Activated naive CD8-positive, alpha-beta T cell treated with anti-CD3 and anti-CD28 coated beads, Interleukin-2, amount 10 ng/mL, durations not matched to agents 7 days and 5 days (primary cell): Measurements from ENCODE around the gene METTL22. TPM values are rescaled to one million over a fixed set of nuclear protein-coding genes. Genes with fewer than 3 reads are reported as not detected.
"Not testable (repeated sequence)": the region's sequence is repeated elsewhere in the genome, so short reads cannot be mapped to it uniquely, and the experiment has no call there.

Experiments used
- ATAC-seq: fragments of 150-1000 bp; cut with Tn5 transposase; one replicate; pipeline ENCODE4 v1.10.0; 2021; ENCODE audit warnings: low read depth, moderate library complexity
- POLR2A ChIA-PET: fragments of 350-600 bp; sonication (Branson Sonifier 250); formaldehyde crosslinking; loops from one replicate; lab custom pipeline; 2021; ENCODE audit warnings: antibody characterized with exemption; lab: Charles Lee
- DNase-seq: peaks from one replicate; pipeline ENCODE4 v3.0.0; 2021
- H3K27ac Mint-ChIP-seq: one replicate; pipeline ENCODE4 v1.8.0; 2022; ENCODE audit warnings: mild to moderate bottlenecking, mixed read lengths
- H3K27me3 Mint-ChIP-seq: one replicate; pipeline ENCODE4 v1.8.0; 2022; ENCODE audit warnings: mild to moderate bottlenecking, moderate library complexity, mixed read lengths
- H3K36me3 Mint-ChIP-seq: one replicate; pipeline ENCODE4 v1.8.0; 2021; ENCODE audit warnings: mild to moderate bottlenecking, mixed read lengths
- H3K4me1 Mint-ChIP-seq: one replicate; pipeline ENCODE4 v1.8.0; 2021; ENCODE audit warnings: mixed read lengths
- H3K4me3 Mint-ChIP-seq: one replicate; pipeline ENCODE4 v1.8.0; 2022; ENCODE audit warnings: mild to moderate bottlenecking, moderate library complexity, mixed read lengths
- H3K9me3 Mint-ChIP-seq: one replicate; pipeline ENCODE4 v1.8.0; 2021; ENCODE audit warnings: mixed read lengths
- total RNA-seq, 2 experiments: library from RNA; stranded (reverse); gene quantifications; one replicate each; pipeline ENCODE4 v1.2.3, GENCODE V29; 2021

METTL22 gene
- total RNA-seq, 2 experiments from 2014 or later: 36.3 to 40.8 TPM

- peaks cover 15% of the 10 kb centered on the region for H3K4me1 Mint-ChIP-seq
- H3K27me3 Mint-ChIP-seq: no peaks in the 10 kb centered on the region
- POLR2A ChIA-PET: interaction anchor here (0.7 kb wide), 1 partner anchor 233 kb away, joined by 3 read pairs; no protein-coding TSS in a partner anchor
- ATAC-seq (no peak), DNase-seq (no peak)
- H3K4me3 Mint-ChIP-seq: no peak overlapping the region
- H3K36me3 Mint-ChIP-seq: peaks cover 33% of the 10 kb centered on the region
- H3K9me3 Mint-ChIP-seq: no peaks in the 10 kb centered on the region
- H3K27ac Mint-ChIP-seq: no peak overlapping the region
Observed at GRCh38 chr16:8647721-8648318, 26.3 kb downstream of the METTL22 start.

- H3K9me3 Mint-ChIP-seq: no peaks in the 10 kb centered on the region
- no peaks in the 10 kb centered on the region for H3K27me3 Mint-ChIP-seq
- no peak for ATAC-seq
- H3K36me3 Mint-ChIP-seq: peaks cover 25% of the 10 kb centered on the region
- no peak for DNase-seq
- peaks cover 15% of the 10 kb centered on the region for H3K4me1 Mint-ChIP-seq
- POLR2A ChIA-PET: no interaction called here
- no peak overlapping the region for H3K27ac Mint-ChIP-seq
- H3K4me3 Mint-ChIP-seq: no peak overlapping the region
Observed at GRCh38 chr16:8648877-8649276, 27.4 kb downstream of the METTL22 start.

- no peak for ATAC-seq
- H3K27me3 Mint-ChIP-seq: no peaks in the 10 kb centered on the region
- no peak for DNase-seq
- no peaks in the 10 kb centered on the region for H3K9me3 Mint-ChIP-seq
- no peak overlapping the region for H3K4me3 Mint-ChIP-seq
- no peak overlapping the region for H3K27ac Mint-ChIP-seq
- H3K36me3 Mint-ChIP-seq: peaks cover 18% of the 10 kb centered on the region
- POLR2A ChIA-PET: no interaction called here
- H3K4me1 Mint-ChIP-seq: peaks cover 7% of the 10 kb centered on the region
Observed at GRCh38 chr16:8649829-8650554, 28.5 kb downstream of the METTL22 start.

GRCh38 chr16:8651958-8652357 lies 30.5 kb downstream of the METTL22 start:
- POLR2A ChIA-PET, H3K4me1 Mint-ChIP-seq, H3K4me3 Mint-ChIP-seq, H3K27me3 Mint-ChIP-seq, H3K36me3 Mint-ChIP-seq, H3K9me3 Mint-ChIP-seq, ATAC-seq, DNase-seq, H3K27ac Mint-ChIP-seq: not testable (repeated sequence)

- POLR2A ChIA-PET: no interaction called here
- H3K27ac Mint-ChIP-seq: no peak overlapping the region
- no peaks in the 10 kb centered on the region for H3K27me3 Mint-ChIP-seq
- ATAC-seq: peak; percentile 71
- H3K36me3 Mint-ChIP-seq: no peaks in the 10 kb centered on the region
- DNase-seq: no peak
- peaks cover 5% of the 10 kb centered on the region for H3K4me1 Mint-ChIP-seq
- H3K9me3 Mint-ChIP-seq: no peaks in the 10 kb centered on the region
- no peak overlapping the region for H3K4me3 Mint-ChIP-seq
Observed at GRCh38 chr16:8655184-8655717, 33.8 kb downstream of the METTL22 start.

GRCh38 chr16:8656376-8656775 lies 34.9 kb downstream of the METTL22 start:
- ATAC-seq (no peak), DNase-seq (no peak)
- Mint-ChIP-seq H3K36me3 (no peaks in the 10 kb centered on the region), H3K4me1 (peaks cover 5% of the 10 kb centered on the region), H3K9me3 (no peaks in the 10 kb centered on the region), H3K27ac (no peak overlapping the region), H3K27me3 (no peaks in the 10 kb centered on the region), H3K4me3 (no peak overlapping the region)
- POLR2A ChIA-PET: no interaction called here

- no peaks in the 10 kb centered on the region for H3K4me1 Mint-ChIP-seq
- peak; percentile 71 for ATAC-seq
- H3K27ac Mint-ChIP-seq: no peak overlapping the region
- no peaks in the 10 kb centered on the region for H3K27me3 Mint-ChIP-seq
- no peaks in the 10 kb centered on the region for H3K9me3 Mint-ChIP-seq
- POLR2A ChIA-PET: no interaction called here
- DNase-seq: peak; percentile 68
- no peaks in the 10 kb centered on the region for H3K36me3 Mint-ChIP-seq
- H3K4me3 Mint-ChIP-seq: no peak overlapping the region
Observed at GRCh38 chr16:8660841-8661301, 39.4 kb downstream of the METTL22 start.

- POLR2A ChIA-PET: no interaction called here
- H3K27ac Mint-ChIP-seq: no peak overlapping the region
Observed at GRCh38 chr16:8661703-8662102, 40.2 kb downstream of the METTL22 start.

GRCh38 chr16:8663192-8664089 lies 41.9 kb downstream of the METTL22 start:
- Mint-ChIP-seq H3K4me1 (no peaks in the 10 kb centered on the region), H3K27me3 (no peaks in the 10 kb centered on the region), H3K36me3 (no peaks in the 10 kb centered on the region), H3K27ac (no peak overlapping the region), H3K9me3 (no peaks in the 10 kb centered on the region), H3K4me3 (no peak overlapping the region)
- ATAC-seq: no peak
- POLR2A ChIA-PET: no interaction called here
- no peak for DNase-seq

More at GRCh38 chr16:8661703-8662102, 40.2 kb downstream of the METTL22 start:
- DNase-seq: no peak
- Mint-ChIP-seq H3K27me3 (no peaks in the 10 kb centered on the region), H3K9me3 (no peaks in the 10 kb centered on the region), H3K4me1 (no peaks in the 10 kb centered on the region), H3K4me3 (no peak overlapping the region), H3K36me3 (no peaks in the 10 kb centered on the region)
- no peak for ATAC-seq

GRCh38 chr16:8665529-8665928 lies 44.0 kb downstream of the METTL22 start:
- H3K4me1 Mint-ChIP-seq: no peaks in the 10 kb centered on the region
- no peak overlapping the region for H3K27ac Mint-ChIP-seq
- H3K36me3 Mint-ChIP-seq: no peaks in the 10 kb centered on the region
- POLR2A ChIA-PET: no interaction called here
- no peaks in the 10 kb centered on the region for H3K9me3 Mint-ChIP-seq
- H3K27me3 Mint-ChIP-seq: no peaks in the 10 kb centered on the region
- DNase-seq (no peak), ATAC-seq (no peak)
- H3K4me3 Mint-ChIP-seq: no peak overlapping the region

GRCh38 chr16:8667492-8667891 lies 46.0 kb downstream of the METTL22 start:
- H3K4me3 Mint-ChIP-seq: no peak overlapping the region
- DNase-seq (no peak), ATAC-seq (no peak)
- POLR2A ChIA-PET: interaction anchor here (0.6 kb wide), 2 partner anchors 298 to 462 kb away, joined by 3 read pairs; no protein-coding TSS in a partner anchor
- H3K27me3 Mint-ChIP-seq: no peaks in the 10 kb centered on the region
- H3K9me3 Mint-ChIP-seq: no peaks in the 10 kb centered on the region
- H3K36me3 Mint-ChIP-seq: no peaks in the 10 kb centered on the region
- no peak overlapping the region for H3K27ac Mint-ChIP-seq
- no peaks in the 10 kb centered on the region for H3K4me1 Mint-ChIP-seq

- Mint-ChIP-seq H3K9me3 (no peaks in the 10 kb centered on the region), H3K27me3 (no peaks in the 10 kb centered on the region), H3K4me3 (no peak overlapping the region), H3K4me1 (no peaks in the 10 kb centered on the region), H3K27ac (no peak overlapping the region), H3K36me3 (no peaks in the 10 kb centered on the region)
- ATAC-seq: no peak
- POLR2A ChIA-PET: no interaction called here
- no peak for DNase-seq
Observed at GRCh38 chr16:8668113-8668512, 46.6 kb downstream of the METTL22 start.

GRCh38 chr16:8669481-8669880 lies 48.0 kb downstream of the METTL22 start:
- H3K4me3 Mint-ChIP-seq: no peak overlapping the region
- no peaks in the 10 kb centered on the region for H3K36me3 Mint-ChIP-seq
- no peaks in the 10 kb centered on the region for H3K9me3 Mint-ChIP-seq
- H3K27me3 Mint-ChIP-seq: no peaks in the 10 kb centered on the region
- DNase-seq: no peak
- peaks cover under 1% of the 10 kb centered on the region for H3K4me1 Mint-ChIP-seq
- no peak overlapping the region for H3K27ac Mint-ChIP-seq
- POLR2A ChIA-PET: interaction anchor here (0.7 kb wide), 1 partner anchor 146 kb away, joined by 3 read pairs; no protein-coding TSS in a partner anchor
- ATAC-seq: no peak
